H1 (cell line): Measurements from ENCODE around the gene CHST2.

Source experiments
- EP300 ChIP-seq, 2 experiments: IDR thresholded peaks; 1 replicate in 1 of 2; 2 replicates in 1 of 2; pipeline ENCODE4 v1.6.1; 2011 to 2012; ENCODE audit warnings: low read depth in 2 of 2, low read length in 2 of 2, mild to moderate bottlenecking in 2 of 2, borderline replicate concordance in 1 of 2, inconsistent platforms in 1 of 2, moderate library complexity in 1 of 2
- POLR2A ChIP-seq, 2 experiments: IDR thresholded peaks; 1 replicate in 1 of 2; 2 replicates in 1 of 2; pipeline ENCODE4 v1.6.1; 2011; ENCODE audit warnings: low read depth in 2 of 2, low read length in 2 of 2, mild to moderate bottlenecking in 2 of 2; ENCODE audit errors: control extremely low read depth in 1 of 2
- POLR2AphosphoS5 ChIP-seq: IDR thresholded peaks from 2 replicates; pipeline ENCODE4 v1.6.1; 2011; ENCODE audit warnings: low read depth, low read length
- TF ChIP-seq, protein P1 (sequence below), 3 experiments: IDR thresholded peaks; 1 replicate in 2 of 3; 2 replicates in 1 of 3; pipeline versions ENCODE4 v1.5.1 to v1.6.1; 2011; ENCODE audit warnings: low read length in 3 of 3, mild to moderate bottlenecking in 3 of 3, inconsistent platforms in 2 of 3, low read depth in 1 of 3, moderate library complexity in 1 of 3; ENCODE audit not compliant: insufficient read depth in 1 of 3; ENCODE audit errors: control extremely low read depth in 1 of 3

DNA sequence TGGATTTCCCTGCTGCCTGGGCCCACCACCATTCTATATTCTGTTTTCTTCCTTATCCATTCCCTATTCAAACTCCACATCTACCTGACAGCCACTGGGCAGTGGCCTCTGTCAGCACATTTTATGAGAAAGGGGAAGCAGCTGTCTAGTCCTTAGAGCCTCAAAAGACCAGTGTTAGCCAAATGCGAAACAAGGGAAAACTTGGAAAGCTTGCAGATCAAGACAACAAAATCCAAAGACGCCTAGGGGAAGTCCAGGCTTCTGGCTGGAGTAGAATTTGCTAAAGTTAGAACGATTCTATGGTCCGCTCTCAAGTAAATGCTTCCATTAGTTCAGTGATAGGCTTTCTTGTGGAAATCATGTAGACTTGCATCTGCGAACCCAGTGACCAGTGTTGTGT is 39.4 kb upstream of the CHST2 start:
- no peak for TF ChIP-seq POLR2AphosphoS5
- TF ChIP-seq, protein P1, sequence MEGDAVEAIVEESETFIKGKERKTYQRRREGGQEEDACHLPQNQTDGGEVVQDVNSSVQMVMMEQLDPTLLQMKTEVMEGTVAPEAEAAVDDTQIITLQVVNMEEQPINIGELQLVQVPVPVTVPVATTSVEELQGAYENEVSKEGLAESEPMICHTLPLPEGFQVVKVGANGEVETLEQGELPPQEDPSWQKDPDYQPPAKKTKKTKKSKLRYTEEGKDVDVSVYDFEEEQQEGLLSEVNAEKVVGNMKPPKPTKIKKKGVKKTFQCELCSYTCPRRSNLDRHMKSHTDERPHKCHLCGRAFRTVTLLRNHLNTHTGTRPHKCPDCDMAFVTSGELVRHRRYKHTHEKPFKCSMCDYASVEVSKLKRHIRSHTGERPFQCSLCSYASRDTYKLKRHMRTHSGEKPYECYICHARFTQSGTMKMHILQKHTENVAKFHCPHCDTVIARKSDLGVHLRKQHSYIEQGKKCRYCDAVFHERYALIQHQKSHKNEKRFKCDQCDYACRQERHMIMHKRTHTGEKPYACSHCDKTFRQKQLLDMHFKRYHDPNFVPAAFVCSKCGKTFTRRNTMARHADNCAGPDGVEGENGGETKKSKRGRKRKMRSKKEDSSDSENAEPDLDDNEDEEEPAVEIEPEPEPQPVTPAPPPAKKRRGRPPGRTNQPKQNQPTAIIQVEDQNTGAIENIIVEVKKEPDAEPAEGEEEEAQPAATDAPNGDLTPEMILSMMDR (IDR thresholded peaks at IDR 0.05; ENCODE audit: control extremely low read depth in 1 of 3, insufficient read depth in 1 of 3, low read depth in 1 of 3, low read length in 3 of 3): no peak
- no peak for TF ChIP-seq EP300 (IDR thresholded peaks at IDR 0.05; ENCODE audit: borderline replicate concordance in 1 of 2, low read depth in 2 of 2, low read length in 2 of 2)
- TF ChIP-seq POLR2A (IDR thresholded peaks at IDR 0.05; ENCODE audit: control extremely low read depth in 1 of 2, low read depth in 2 of 2, low read length in 2 of 2): no peak
